Measurements from ENCODE around the gene ATP2B2.

ATP2B2 gene

DNA sequence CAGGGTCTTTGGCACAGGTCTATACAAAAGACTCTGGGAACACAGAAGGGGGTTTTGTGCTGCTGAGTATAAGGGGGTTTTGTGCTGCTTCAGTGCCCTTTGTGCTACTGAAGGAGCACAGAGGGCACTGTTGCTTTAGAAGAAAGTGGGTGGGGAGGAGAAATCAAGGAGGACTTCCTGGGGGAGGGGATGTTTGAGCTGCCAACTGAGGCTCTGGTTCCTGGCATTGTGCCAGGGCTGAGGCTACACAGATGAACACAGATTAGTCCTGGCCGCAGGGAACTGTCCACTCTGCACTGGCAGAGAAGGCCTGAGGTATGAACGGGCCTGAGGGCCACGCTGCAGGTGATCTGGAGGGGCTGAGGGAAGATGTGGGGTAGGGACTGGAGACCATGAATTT, 152.2 kb downstream of the ATP2B2 start:
- WGBS, 2 donors (ENCODE audit: extremely low coverage in 2 of 2, insufficient read length in 2 of 2, insufficient replicate concordance in 1 of 2), result no CpG with 5 or more reads among the region's 3 CpGs
- H3K9ac ChIP-seq (ENCODE audit: low read depth, low read length, poor library complexity), result no peak overlapping the region
- H2BK5ac ChIP-seq (ENCODE audit: low read length), result no peak overlapping the region
- H3K4me1 ChIP-seq (ENCODE audit: control insufficient read depth in 2 of 2, insufficient read depth in 1 of 2, low read depth in 1 of 2, low read length in 2 of 2), result peaks cover 0 to 6% of the 10 kb centered on the region in 2 donors
- no peak overlapping the region for H2BK15ac ChIP-seq (ENCODE audit: low read length)
- peak overlapping the region; percentile 7 for H3K18ac ChIP-seq (ENCODE audit: low read length)
- H2BK12ac ChIP-seq (ENCODE audit: low read length), result no peak overlapping the region
- H3K4ac ChIP-seq (ENCODE audit: low read length), result no peak overlapping the region
- peaks cover 0 to 59% (median 0%) of the 10 kb centered on the region in 3 experiments for H3K27me3 ChIP-seq (ENCODE audit: control insufficient read depth in 3 of 3, insufficient read depth in 3 of 3, low read depth in 1 of 3, low read length in 3 of 3)
- H2AK5ac ChIP-seq (ENCODE audit: low read depth, low read length), result no peak overlapping the region
- no peak overlapping the region for H3K4me3 ChIP-seq (ENCODE audit: low read length in 2 of 2)
- no peak overlapping the region for H3K27ac ChIP-seq (replicated peaks; ENCODE audit: low read length)
- H2AFZ ChIP-seq (ENCODE audit: low read length), result no peak overlapping the region
- H3K36me3 ChIP-seq (replicated peaks in 1 of 2; ENCODE audit: control insufficient read depth in 2 of 2, insufficient read depth in 2 of 2, low read length in 2 of 2), result no peaks in the 10 kb centered on the region
- no peak overlapping the region for H4K8ac ChIP-seq (ENCODE audit: low read depth, low read length)
- no peak overlapping the region for H3K4me2 ChIP-seq (ENCODE audit: insufficient read depth, low read length, poor library complexity, severe bottlenecking)
- no peak overlapping the region for H2BK120ac ChIP-seq (ENCODE audit: low read depth, low read length)
- no peak for DNase-seq (ENCODE audit: low spot score)
- H3K79me1 ChIP-seq (ENCODE audit: low read depth, low read length), result no peaks in the 10 kb centered on the region
- H4K91ac ChIP-seq (ENCODE audit: low read depth, low read length, poor library complexity), result no peak overlapping the region
- H3K23ac ChIP-seq (ENCODE audit: low read depth, low read length, poor library complexity), result no peak overlapping the region
- H3K14ac ChIP-seq (ENCODE audit: low read length), result no peak overlapping the region
- no peaks in the 10 kb centered on the region for H3K9me3 ChIP-seq (replicated peaks in 1 of 2; ENCODE audit: control insufficient read depth in 2 of 2, insufficient read depth in 1 of 2, low read depth in 1 of 2, low read length in 2 of 2)

DNA sequence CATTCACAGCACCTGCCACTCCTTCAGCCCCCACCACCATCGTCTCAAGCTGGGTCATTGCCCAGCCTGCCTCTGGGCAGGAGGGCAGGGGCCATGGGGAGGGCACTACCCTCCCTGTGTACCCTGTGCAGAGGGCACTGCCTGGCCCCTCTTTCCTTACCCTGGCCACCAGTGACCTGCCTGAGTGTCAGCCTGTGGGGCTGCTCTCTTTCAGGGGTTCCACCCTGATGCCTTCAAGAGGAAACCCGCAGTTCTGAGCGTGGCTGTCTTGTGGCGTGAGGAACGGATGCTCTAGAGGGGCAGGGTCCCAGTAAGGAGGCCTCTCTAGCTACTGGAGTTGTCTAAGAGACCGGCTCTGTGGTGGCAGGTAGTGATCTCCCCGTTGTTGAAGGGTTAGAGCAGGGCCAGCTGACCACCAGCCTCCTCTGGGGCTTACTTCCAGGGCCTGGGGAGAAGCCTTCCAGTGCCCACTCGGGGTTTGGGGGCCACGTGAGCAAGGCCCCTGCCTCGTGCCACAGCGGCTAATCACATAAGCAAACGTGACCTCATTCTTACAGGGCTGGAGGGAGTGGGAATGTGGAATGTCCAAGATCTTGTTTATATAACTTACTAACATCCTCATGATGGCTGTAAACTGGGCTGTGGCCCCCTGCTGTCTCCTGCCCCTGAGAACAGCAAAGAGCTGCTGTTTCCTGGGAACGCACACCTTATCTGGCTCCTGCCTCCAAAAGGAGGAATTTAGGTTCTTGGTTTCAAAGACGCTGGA, 153.1 kb downstream of the ATP2B2 start:
- Histone ChIP-seq H3K9me3 (replicated peaks in 1 of 2; ENCODE audit: control insufficient read depth in 2 of 2, insufficient read depth in 1 of 2, low read depth in 1 of 2, low read length in 2 of 2) (no peaks in the 10 kb centered on the region), H4K8ac (ENCODE audit: low read depth, low read length) (no peak overlapping the region), H2BK5ac (ENCODE audit: low read length) (no peak overlapping the region), H3K9ac (ENCODE audit: low read depth, low read length, poor library complexity) (no peak overlapping the region), H3K4me2 (ENCODE audit: insufficient read depth, low read length, poor library complexity, severe bottlenecking) (no peak overlapping the region), H2BK15ac (ENCODE audit: low read length) (no peak overlapping the region), H3K4me3 (ENCODE audit: low read length in 2 of 2) (no peak overlapping the region), H3K14ac (ENCODE audit: low read length) (no peak overlapping the region), H2BK12ac (ENCODE audit: low read length) (peak overlapping the region; percentile 86), H3K27me3 (ENCODE audit: control insufficient read depth in 3 of 3, insufficient read depth in 3 of 3, low read depth in 1 of 3, low read length in 3 of 3) (peaks cover 0 to 65% (median 0%) of the 10 kb centered on the region in 3 experiments), H3K4me1 (ENCODE audit: control insufficient read depth in 2 of 2, insufficient read depth in 1 of 2, low read depth in 1 of 2, low read length in 2 of 2) (peaks cover 0 to 4% of the 10 kb centered on the region in 2 donors), H2BK120ac (ENCODE audit: low read depth, low read length) (no peak overlapping the region), H3K23ac (ENCODE audit: low read depth, low read length, poor library complexity) (peak overlapping the region; percentile 11), H3K4ac (ENCODE audit: low read length) (no peak overlapping the region), H2AFZ (ENCODE audit: low read length) (no peak overlapping the region), H2AK5ac (ENCODE audit: low read depth, low read length) (peak overlapping the region; percentile 90), H3K18ac (ENCODE audit: low read length) (peak overlapping the region; percentile 56), H4K91ac (ENCODE audit: low read depth, low read length, poor library complexity) (no peak overlapping the region), H3K79me1 (ENCODE audit: low read depth, low read length) (no peaks in the 10 kb centered on the region), H3K27ac (replicated peaks; ENCODE audit: low read length) (no peak overlapping the region), H3K36me3 (replicated peaks in 1 of 2; ENCODE audit: control insufficient read depth in 2 of 2, insufficient read depth in 2 of 2, low read length in 2 of 2) (no peaks in the 10 kb centered on the region)
- DNase-seq (ENCODE audit: low spot score), result no peak
- WGBS, 2 donors (ENCODE audit: extremely low coverage in 2 of 2, insufficient read length in 2 of 2, insufficient replicate concordance in 1 of 2), result no CpG with 5 or more reads among the region's 14 CpGs

DNA sequence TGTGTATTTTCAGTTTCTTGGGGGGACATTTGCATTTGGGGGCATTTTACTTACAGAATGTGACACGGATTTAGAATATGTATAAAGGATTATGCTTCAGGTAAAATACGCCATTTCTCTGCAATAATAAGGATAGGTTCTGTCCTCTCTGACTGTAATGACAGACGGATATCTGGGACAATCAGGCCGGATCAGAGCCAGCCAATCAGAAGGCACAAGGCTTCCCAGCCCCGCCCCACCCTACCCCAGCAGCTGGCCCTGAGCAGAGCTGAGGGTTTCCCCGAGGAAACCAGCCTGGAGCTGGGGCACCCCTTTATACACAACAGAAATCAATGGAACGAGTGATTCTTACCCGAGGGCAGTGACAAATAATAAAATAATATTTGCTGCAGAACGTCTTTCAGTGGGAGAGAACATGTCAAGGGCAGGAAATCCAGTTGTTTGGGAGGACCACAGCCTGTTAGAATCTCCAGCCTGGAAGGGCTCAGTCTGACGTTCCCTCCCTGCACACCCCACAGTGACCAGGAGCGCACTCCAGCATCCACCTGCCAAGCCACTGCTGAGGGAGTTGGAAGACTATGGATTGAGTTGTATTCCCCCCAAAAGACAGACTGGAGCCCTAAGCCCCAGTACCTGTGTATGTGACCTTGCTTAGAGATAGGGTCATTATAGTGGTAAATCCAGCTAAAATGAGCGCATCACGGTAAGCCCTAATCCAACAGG, 154.2 kb downstream of the ATP2B2 start:
- H3K36me3 ChIP-seq (replicated peaks in 1 of 2; ENCODE audit: control insufficient read depth in 2 of 2, insufficient read depth in 2 of 2, low read length in 2 of 2), result no peaks in the 10 kb centered on the region
- H2BK12ac ChIP-seq (ENCODE audit: low read length), result no peak overlapping the region
- no peak overlapping the region for H3K9ac ChIP-seq (ENCODE audit: low read depth, low read length, poor library complexity)
- no peak overlapping the region for H3K18ac ChIP-seq (ENCODE audit: low read length)
- no peak for DNase-seq (ENCODE audit: low spot score)
- H3K23ac ChIP-seq (ENCODE audit: low read depth, low read length, poor library complexity), result no peak overlapping the region
- no peak overlapping the region for H3K4me2 ChIP-seq (ENCODE audit: insufficient read depth, low read length, poor library complexity, severe bottlenecking)
- WGBS, 2 donors (ENCODE audit: extremely low coverage in 2 of 2, insufficient read length in 2 of 2, insufficient replicate concordance in 1 of 2), result no CpG with 5 or more reads among the region's 13 CpGs
- H4K91ac ChIP-seq (ENCODE audit: low read depth, low read length, poor library complexity), result no peak overlapping the region
- no peak overlapping the region for H2BK15ac ChIP-seq (ENCODE audit: low read length)
- H3K4me1 ChIP-seq (ENCODE audit: control insufficient read depth in 2 of 2, insufficient read depth in 1 of 2, low read depth in 1 of 2, low read length in 2 of 2), result no peaks in the 10 kb centered on the region
- no peak overlapping the region for H3K27ac ChIP-seq (replicated peaks; ENCODE audit: low read length)
- H3K14ac ChIP-seq (ENCODE audit: low read length), result no peak overlapping the region
- no peaks in the 10 kb centered on the region for H3K79me1 ChIP-seq (ENCODE audit: low read depth, low read length)
- no peak overlapping the region for H4K8ac ChIP-seq (ENCODE audit: low read depth, low read length)
- no peak overlapping the region for H3K4me3 ChIP-seq (ENCODE audit: low read length in 2 of 2)
- H3K4ac ChIP-seq (ENCODE audit: low read length), result no peak overlapping the region
- no peak overlapping the region for H2BK5ac ChIP-seq (ENCODE audit: low read length)
- no peaks in the 10 kb centered on the region for H3K9me3 ChIP-seq (replicated peaks in 1 of 2; ENCODE audit: control insufficient read depth in 2 of 2, insufficient read depth in 1 of 2, low read depth in 1 of 2, low read length in 2 of 2)
- no peak overlapping the region for H2BK120ac ChIP-seq (ENCODE audit: low read depth, low read length)
- H2AFZ ChIP-seq (ENCODE audit: low read length), result no peak overlapping the region
- H3K27me3 ChIP-seq (ENCODE audit: control insufficient read depth in 3 of 3, insufficient read depth in 3 of 3, low read depth in 1 of 3, low read length in 3 of 3), result peaks cover 0 to 76% (median 0%) of the 10 kb centered on the region in 3 experiments
- H2AK5ac ChIP-seq (ENCODE audit: low read depth, low read length), result no peak overlapping the region

DNA sequence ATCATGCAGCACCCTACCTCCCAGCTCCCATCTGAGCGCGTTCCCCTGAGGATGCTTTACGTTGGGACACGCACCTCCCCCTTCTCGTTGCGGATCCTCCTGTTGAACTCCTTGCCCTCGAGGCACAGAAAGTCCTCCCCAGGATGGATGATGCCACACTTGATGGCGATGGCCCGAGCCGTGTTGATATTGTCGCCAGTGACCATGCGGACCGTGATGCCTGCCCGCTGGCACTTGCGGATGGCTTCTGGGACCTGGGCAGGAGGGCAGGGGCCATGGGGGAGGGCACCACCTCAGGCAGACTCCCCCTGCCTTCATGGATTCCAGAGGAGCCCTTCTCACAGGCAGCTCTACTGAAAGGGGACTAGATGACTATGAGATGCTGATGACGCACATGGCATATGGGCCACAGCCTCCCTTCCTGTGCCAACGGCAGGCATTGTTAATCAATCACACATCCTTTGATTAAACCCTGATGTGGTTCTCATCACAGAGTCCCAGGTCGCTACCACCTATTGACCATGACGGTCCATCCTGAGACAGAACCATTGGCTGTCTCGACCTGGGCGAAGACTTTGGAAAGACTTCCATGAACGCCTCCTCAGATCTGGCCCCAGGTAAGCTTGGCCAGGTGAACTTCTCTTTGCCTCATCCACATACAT, 154.9 kb downstream of the ATP2B2 start:
- Histone ChIP-seq H2BK12ac (ENCODE audit: low read length) (no peak overlapping the region), H2BK5ac (ENCODE audit: low read length) (no peak overlapping the region), H3K79me1 (ENCODE audit: low read depth, low read length) (no peaks in the 10 kb centered on the region), H4K8ac (ENCODE audit: low read depth, low read length) (peak overlapping the region; percentile 83), H2AFZ (ENCODE audit: low read length) (no peak overlapping the region), H3K23ac (ENCODE audit: low read depth, low read length, poor library complexity) (peak overlapping the region; percentile 65), H3K18ac (ENCODE audit: low read length) (no peak overlapping the region), H3K27me3 (ENCODE audit: control insufficient read depth in 3 of 3, insufficient read depth in 3 of 3, low read depth in 1 of 3, low read length in 3 of 3) (peaks cover 0 to 81% (median 0%) of the 10 kb centered on the region in 3 experiments), H2BK120ac (ENCODE audit: low read depth, low read length) (peak overlapping the region; percentile 25), H3K36me3 (replicated peaks in 1 of 2; ENCODE audit: control insufficient read depth in 2 of 2, insufficient read depth in 2 of 2, low read length in 2 of 2) (no peaks in the 10 kb centered on the region), H3K9ac (ENCODE audit: low read depth, low read length, poor library complexity) (no peak overlapping the region), H3K4me1 (ENCODE audit: control insufficient read depth in 2 of 2, insufficient read depth in 1 of 2, low read depth in 1 of 2, low read length in 2 of 2) (no peaks in the 10 kb centered on the region), H3K14ac (ENCODE audit: low read length) (no peak overlapping the region), H3K4me2 (ENCODE audit: insufficient read depth, low read length, poor library complexity, severe bottlenecking) (no peak overlapping the region), H3K4ac (ENCODE audit: low read length) (no peak overlapping the region), H3K27ac (replicated peaks; ENCODE audit: low read length) (no peak overlapping the region), H2BK15ac (ENCODE audit: low read length) (peak overlapping the region; percentile 6), H3K9me3 (replicated peaks in 1 of 2; ENCODE audit: control insufficient read depth in 2 of 2, insufficient read depth in 1 of 2, low read depth in 1 of 2, low read length in 2 of 2) (no peaks in the 10 kb centered on the region), H4K91ac (ENCODE audit: low read depth, low read length, poor library complexity) (no peak overlapping the region), H3K4me3 (ENCODE audit: low read length in 2 of 2) (no peak overlapping the region), H2AK5ac (ENCODE audit: low read depth, low read length) (peak overlapping the region; percentile 57)
- DNase-seq (ENCODE audit: low spot score), result no peak
- no CpG with 5 or more reads among the region's 22 CpGs for WGBS, 2 donors (ENCODE audit: extremely low coverage in 2 of 2, insufficient read length in 2 of 2, insufficient replicate concordance in 1 of 2)
